ENCODE data around the gene MCTS1.

- TF ChIP-seq CTCF (IDR thresholded peaks at IDR 0.05) = no peak
- TF ChIP-seq POLR2A (IDR thresholded peaks at IDR 0.05) = no peak
Measured at GRCh38 chrX:120647127-120647526, 43.2 kb downstream of the MCTS1 start.

Data from Peyer's patch (tissue), 4 donors.